Measurements from ENCODE around the gene CC2D1A. TPM values are rescaled to one million over a fixed set of nuclear protein-coding genes. Genes with fewer than 3 reads are reported as not detected.

CC2D1A gene
- total RNA-seq, 1 donor from 2014 or later, result 69.4 TPM

- H3K4me3 Mint-ChIP-seq (ENCODE audit: low read depth), result no peak overlapping the region
- no peak overlapping the region for H3K27ac Mint-ChIP-seq
- peaks cover 6% of the 10 kb centered on the region for H3K36me3 Mint-ChIP-seq (ENCODE audit: insufficient read depth)
- DNase-seq (ENCODE audit: low spot score, unreplicated experiment), result no peak
- no peaks in the 10 kb centered on the region for H3K27me3 Mint-ChIP-seq
- no peak for TF ChIP-seq CTCF (IDR thresholded peaks at IDR 0.05; ENCODE audit: unreplicated experiment)
- no peaks in the 10 kb centered on the region for H3K9me3 Mint-ChIP-seq (ENCODE audit: low read depth)
- peaks cover 1% of the 10 kb centered on the region for H3K4me1 Mint-ChIP-seq (ENCODE audit: low read depth)
Observed at GRCh38 chr19:13979244-13979615, 73.2 kb downstream of the CC2D1A start.

- no peak for TF ChIP-seq CTCF (IDR thresholded peaks at IDR 0.05; ENCODE audit: unreplicated experiment)
- no peak overlapping the region for H3K4me3 Mint-ChIP-seq (ENCODE audit: low read depth)
- no peaks in the 10 kb centered on the region for H3K27me3 Mint-ChIP-seq
- H3K9me3 Mint-ChIP-seq (ENCODE audit: low read depth), result no peaks in the 10 kb centered on the region
- H3K27ac Mint-ChIP-seq, result peak overlapping the region; percentile 56
- peaks cover 3% of the 10 kb centered on the region for H3K36me3 Mint-ChIP-seq (ENCODE audit: insufficient read depth)
- DNase-seq (ENCODE audit: low spot score, unreplicated experiment), result no peak
- no peaks in the 10 kb centered on the region for H3K4me1 Mint-ChIP-seq (ENCODE audit: low read depth)
Observed at GRCh38 chr19:13979686-13980085, 73.7 kb downstream of the CC2D1A start.

- H3K4me1 Mint-ChIP-seq (ENCODE audit: low read depth), result no peaks in the 10 kb centered on the region
- DNase-seq (ENCODE audit: low spot score, unreplicated experiment), result no peak
- H3K27me3 Mint-ChIP-seq, result no peaks in the 10 kb centered on the region
- H3K9me3 Mint-ChIP-seq (ENCODE audit: low read depth), result no peaks in the 10 kb centered on the region
- H3K4me3 Mint-ChIP-seq (ENCODE audit: low read depth), result no peak overlapping the region
- H3K36me3 Mint-ChIP-seq (ENCODE audit: insufficient read depth), result peaks cover 3% of the 10 kb centered on the region
- TF ChIP-seq CTCF (IDR thresholded peaks at IDR 0.05; ENCODE audit: unreplicated experiment), result no peak
- H3K27ac Mint-ChIP-seq, result no peak overlapping the region
Observed at GRCh38 chr19:13980340-13980739, 74.3 kb downstream of the CC2D1A start.

Small RNA genes lying within 50 kb of the gene (microRNA-seq; reads per million reads assigned to microRNA genes)
- gene MIR181C (ENCODE audit: borderline number of aligned reads, unreplicated experiment), result 3,346 reads per million, percentile 86 among the genes with 10 or more reads in this experiment
- 1,783 reads per million, percentile 83 among the genes with 10 or more reads in this experiment for gene MIR181D (ENCODE audit: borderline number of aligned reads, unreplicated experiment)

Other genes with a start within 250 kb of the CC2D1A start
- 20.3 and 23.0 TPM in 2 replicates for gene MRI1, start 141.7 kb upstream of the CC2D1A start, total RNA-seq
- 78.4 and 90.1 TPM in 2 replicates for gene C19orf53, start 131.7 kb upstream of the CC2D1A start, total RNA-seq
- 30.9 and 34.6 TPM in 2 replicates for gene ZSWIM4, start 110.8 kb upstream of the CC2D1A start, total RNA-seq
- gene NANOS3, start 29.1 kb upstream of the CC2D1A start, total RNA-seq, result 9.5 and 10.5 TPM in 2 replicates
- gene BRME1, start 84 bp upstream of the CC2D1A start, total RNA-seq, result 6.1 and 8.9 TPM in 2 replicates
- not detected in 2 replicates for gene PODNL1, start 32.2 kb downstream of the CC2D1A start, total RNA-seq
- gene DCAF15, start 46.3 kb downstream of the CC2D1A start, total RNA-seq, result 57.3 and 65.5 TPM in 2 replicates
- gene RFX1, start 100.1 kb downstream of the CC2D1A start, total RNA-seq, result 26.5 and 30.6 TPM in 2 replicates
- gene RLN3, start 121.9 kb downstream of the CC2D1A start, total RNA-seq, result not detected in 2 replicates
- 3.4 and 3.7 TPM in 2 replicates for gene IL27RA, start 125.6 kb downstream of the CC2D1A start, total RNA-seq
- gene PALM3, start 155.9 kb downstream of the CC2D1A start, total RNA-seq, result 5.7 and 7.7 TPM in 2 replicates
- gene MISP3, start 166.6 kb downstream of the CC2D1A start, total RNA-seq, result 3.0 and 3.5 TPM in 2 replicates
- 0.43 TPM in 1 of 2 replicates, not detected in the other for gene C19orf67, start 179.6 kb downstream of the CC2D1A start, total RNA-seq
- gene SAMD1, start 184.6 kb downstream of the CC2D1A start, total RNA-seq, result 64.7 and 72.4 TPM in 2 replicates
- 87.4 and 92.1 TPM in 2 replicates for gene PRKACA, start 211.6 kb downstream of the CC2D1A start, total RNA-seq
- 18.4 TPM in 2 replicates for gene ASF1B, start 230.4 kb downstream of the CC2D1A start, total RNA-seq